CD14-positive monocyte (primary cell): ENCODE results near the gene UNC5C. TPM values are rescaled to one million over a fixed set of nuclear protein-coding genes. Genes with fewer than 3 reads are reported as not detected.

Experiments
- DNase-seq, 3 donors: peaks; one replicate each; pipeline ENCODE4 v3.0.0-alpha.2; 2011 to 2022
- H2AFZ ChIP-seq: 2 replicates; pipeline ENCODE4 v1.6.0; 2012; ENCODE audit warnings: mild to moderate bottlenecking, low read depth, low read length, inconsistent platforms; ENCODE audit not compliant: insufficient read depth, poor library complexity, severe bottlenecking
- H3K27ac ChIP-seq, 2 donors: 1 replicate in 1 of 2; 2 replicates in 1 of 2; pipeline ENCODE4 v1.5.1; 2012 to 2013; ENCODE audit warnings: low read length in 2 of 2, control low read depth in 1 of 2, inconsistent platforms in 1 of 2, low read depth in 1 of 2, mild to moderate bottlenecking in 1 of 2
- H3K27me3 ChIP-seq, 2 donors: one replicate each; pipeline versions ENCODE4 v1.6.0 to v1.6.1; 2011 to 2013; ENCODE audit warnings: low read length in 2 of 2; ENCODE audit not compliant: control insufficient read depth in 2 of 2, insufficient read depth in 2 of 2
- H3K36me3 ChIP-seq, 2 donors: replicated peaks in 1 of 2; 1 replicate in 1 of 2; 2 replicates in 1 of 2; pipeline versions ENCODE4 v1.5.1 to v1.6.1; 2012 to 2013; ENCODE audit warnings: low read length in 2 of 2, control low read depth in 1 of 2, inconsistent platforms in 1 of 2, mild to moderate bottlenecking in 1 of 2; ENCODE audit not compliant: insufficient read depth in 2 of 2, control insufficient read depth in 1 of 2
- H3K4me1 ChIP-seq, 2 donors: 1 replicate in 1 of 2; 2 replicates in 1 of 2; pipeline versions ENCODE4 v1.5.1 to v1.6.1; 2012 to 2013; ENCODE audit warnings: low read length in 2 of 2, control low read depth in 1 of 2, inconsistent platforms in 1 of 2, mild to moderate bottlenecking in 1 of 2, moderate library complexity in 1 of 2; ENCODE audit not compliant: insufficient read depth in 2 of 2, control insufficient read depth in 1 of 2
- H3K4me2 ChIP-seq: replicated peaks from 2 replicates; pipeline ENCODE3; 2012; ENCODE audit warnings: low read length, moderate library complexity, mild to moderate bottlenecking; ENCODE audit not compliant: poor library complexity, severe bottlenecking; ENCODE audit errors: extremely low read depth
- H3K4me3 ChIP-seq, 3 experiments: fragments of 200-600 bp in 1 of 3; sonication (generic) in 1 of 3; replicated peaks in 1 of 3; 1 replicate in 2 of 3; 2 replicates in 1 of 3; pipeline ENCODE4 v1.5.1; 2011 to 2013; ENCODE audit warnings: low read length in 3 of 3, mild to moderate bottlenecking in 3 of 3, control low read depth in 2 of 3, low read depth in 2 of 3, inconsistent platforms in 1 of 3, moderate library complexity in 1 of 3
- H3K79me2 ChIP-seq: 2 replicates; pipeline ENCODE4 v1.6.0; 2012; ENCODE audit warnings: mild to moderate bottlenecking, control low read depth, inconsistent platforms, low read length, moderate library complexity; ENCODE audit not compliant: insufficient read depth
- H3K9ac ChIP-seq: 2 replicates; pipeline ENCODE4 v1.6.0; 2017; ENCODE audit warnings: low read length, mild to moderate bottlenecking; ENCODE audit not compliant: insufficient read depth, poor library complexity, severe bottlenecking
- H3K9me3 ChIP-seq, 2 donors: replicated peaks in 1 of 2; 1 replicate in 1 of 2; 2 replicates in 1 of 2; pipeline versions ENCODE4 v1.5.1 to v1.6.1; 2012 to 2013; ENCODE audit warnings: low read length in 2 of 2, control low read depth in 1 of 2; ENCODE audit not compliant: control insufficient read depth in 1 of 2, insufficient read depth in 1 of 2
- H4K20me1 ChIP-seq: 2 replicates; pipeline ENCODE4 v1.6.0; 2012; ENCODE audit warnings: mild to moderate bottlenecking, low read length, control low read depth, moderate library complexity; ENCODE audit not compliant: insufficient read depth
- H3K27ac Mint-ChIP-seq, 7 donors: one replicate each; pipeline ENCODE4 v1.8.0; 2020; ENCODE audit warnings: mild to moderate bottlenecking in 7 of 7, mixed read lengths in 7 of 7, moderate library complexity in 6 of 7, inconsistent platforms in 2 of 7
- H3K27me3 Mint-ChIP-seq, 3 donors: one replicate each; pipeline ENCODE4 v1.8.0; 2021 to 2022; ENCODE audit warnings: low read depth in 3 of 3, mild to moderate bottlenecking in 3 of 3, mixed read lengths in 3 of 3, moderate library complexity in 3 of 3, inconsistent platforms in 1 of 3
- H3K36me3 Mint-ChIP-seq, 2 donors: one replicate each; pipeline ENCODE4 v1.8.0; 2020; ENCODE audit warnings: mixed read lengths in 2 of 2, inconsistent platforms in 1 of 2, mild to moderate bottlenecking in 1 of 2
- H3K4me1 Mint-ChIP-seq: one replicate; pipeline ENCODE4 v1.8.0; 2020; ENCODE audit warnings: mild to moderate bottlenecking, mixed read lengths
- H3K4me3 Mint-ChIP-seq, 2 donors: one replicate each; pipeline ENCODE4 v1.8.0; 2020; ENCODE audit warnings: mild to moderate bottlenecking in 2 of 2, mixed read lengths in 2 of 2, moderate library complexity in 1 of 2
- H3K9me3 Mint-ChIP-seq, 7 donors: one replicate each; pipeline ENCODE4 v1.8.0; 2020 to 2022; ENCODE audit warnings: mixed read lengths in 7 of 7, mild to moderate bottlenecking in 6 of 7, moderate library complexity in 6 of 7, inconsistent platforms in 2 of 7
- CTCF ChIP-seq: fragments of 200-600 bp; IDR thresholded peaks from one replicate; pipeline ENCODE4 v1.8.0; 2022; ENCODE audit warnings: antibody characterized with exemption, mild to moderate bottlenecking
- WGBS: methylation state at CpG from one replicate; pipeline ENCODE4 v1.1.5; 2013; ENCODE audit warnings: missing lambda C conversion rate; ENCODE audit not compliant: insufficient coverage; 5-methylcytosine and 5-hydroxymethylcytosine counted together
- intact Hi-C, 2 donors: fragments of 100-400 bp; cut with micrococcal nuclease; formaldehyde crosslinking; loops; one replicate each; pipeline versions ENCODE4 v1.15.0 to v1.15.1; 2023
- polyA plus RNA-seq, 3 donors: library from polyadenylated mRNA; depleted of rRNA in 1 of 3; unstranded in 2 of 3; stranded (reverse) in 1 of 3; fragments of 300-500 nt in 2 of 3; fragments of >200 nt in 1 of 3; fragmentation: Illumina TruSeq in 2 of 3; gene quantifications; 1 replicate in 2 of 3; 2 replicates in 1 of 3; pipeline ENCODE4 v1.2.3, GENCODE V29; 2012 to 2021

Gene UNC5C
- polyA plus RNA-seq, 3 donors: 0.03 TPM; not detected in 2

GRCh38 chr4:95348418-95348817 is 200.4 kb downstream of the UNC5C start:
- H3K9me3 ChIP-seq: no peaks in the 10 kb centered on the region
- H3K27ac Mint-ChIP-seq: no peak overlapping the region
- H2AFZ ChIP-seq: no peak overlapping the region
- H3K27me3 Mint-ChIP-seq: peaks cover 0 to 1% (median 0%) of the 10 kb centered on the region in 3 donors
- H3K4me2 ChIP-seq: no peak overlapping the region
- no peak overlapping the region for H3K4me3 ChIP-seq
- H3K4me1 ChIP-seq: no peaks in the 10 kb centered on the region
- intact Hi-C loops: no loop called here
- no peaks in the 10 kb centered on the region for H3K36me3 Mint-ChIP-seq
- no peak overlapping the region for H3K4me3 Mint-ChIP-seq
- peaks cover 2 to 17% (median 11%) of the 10 kb centered on the region in 7 donors for H3K9me3 Mint-ChIP-seq
- no peaks in the 10 kb centered on the region for H3K79me2 ChIP-seq
- DNase-seq: no peak
- no peak overlapping the region for H3K9ac ChIP-seq
- no CpG with 5 or more reads among the region's 1 CpG for WGBS
- H3K36me3 ChIP-seq: no peaks in the 10 kb centered on the region
- no peak for TF ChIP-seq CTCF
- no peaks in the 10 kb centered on the region for H3K4me1 Mint-ChIP-seq
- no peaks in the 10 kb centered on the region for H3K27me3 ChIP-seq
- no peaks in the 10 kb centered on the region for H4K20me1 ChIP-seq
- no peak overlapping the region for H3K27ac ChIP-seq

- Mint-ChIP-seq H3K9me3 (peaks cover 2 to 27% (median 14%) of the 10 kb centered on the region in 7 donors), H3K27me3 (peaks cover 0 to 1% (median 0%) of the 10 kb centered on the region in 3 donors), H3K4me1 (no peaks in the 10 kb centered on the region), H3K27ac (no peak overlapping the region), H3K4me3 (no peak overlapping the region), H3K36me3 (no peaks in the 10 kb centered on the region)
- H3K36me3 ChIP-seq: no peaks in the 10 kb centered on the region
- H2AFZ ChIP-seq: no peak overlapping the region
- DNase-seq: no peak
- no peak for TF ChIP-seq CTCF
- no peaks in the 10 kb centered on the region for H3K79me2 ChIP-seq
- intact Hi-C loops: no loop called here
- no peak overlapping the region for H3K27ac ChIP-seq
- no peaks in the 10 kb centered on the region for H3K4me1 ChIP-seq
- no peak overlapping the region for H3K9ac ChIP-seq
- no peaks in the 10 kb centered on the region for H3K27me3 ChIP-seq
- H3K4me2 ChIP-seq: no peak overlapping the region
- H3K4me3 ChIP-seq: no peak overlapping the region
- H4K20me1 ChIP-seq: no peaks in the 10 kb centered on the region
- no CpG with 5 or more reads among the region's 1 CpG for WGBS
- H3K9me3 ChIP-seq: peaks cover 0 to 17% of the 10 kb centered on the region in 2 donors
Observed at GRCh38 chr4:95343235-95343634, 205.5 kb downstream of the UNC5C start.
